ENCODE measurements around the gene CACNA1D. TPM values are rescaled to one million over a fixed set of nuclear protein-coding genes. Genes with fewer than 3 reads are reported as not detected.

Gene CACNA1D
- total RNA-seq, 1 experiment from 2014 or later, result 1.1 TPM

GRCh38 chr3:53510508-53510907 is 16.1 kb downstream of the CACNA1D start (continued):
- TF ChIP-seq CTCF (IDR thresholded peaks at IDR 0.05 in 2 of 3, conservative IDR thresholded peaks at IDR 0.05 in 1 of 3; ENCODE audit: borderline replicate concordance in 1 of 3, insufficient read depth in 1 of 3, low read depth in 2 of 3, low read length in 2 of 3), result no peak
- no peak for TF ChIP-seq SP1 (IDR thresholded peaks at IDR 0.05; ENCODE audit: low read depth)
- TF ChIP-seq JUND (IDR thresholded peaks at IDR 0.05), result no peak
- TF ChIP-seq SRF (IDR thresholded peaks at IDR 0.05; ENCODE audit: low read depth), result no peak
- TF ChIP-seq EZH2phosphoT487 (IDR thresholded peaks at IDR 0.05; ENCODE audit: borderline replicate concordance), result no peak

GRCh38 chr3:53511246-53511645 is 16.8 kb downstream of the CACNA1D start:
- no TSS peak for BruUV-seq (replicated peaks)
- no peak overlapping the region for H3K4me3 ChIP-seq (replicated peaks in 1 of 2; ENCODE audit: low read depth in 1 of 2, low read length in 2 of 2)
- no peak for ATAC-seq
- H3K9ac ChIP-seq (ENCODE audit: low read length), result no peak overlapping the region
- no peaks in the 10 kb centered on the region for H3K9me2 ChIP-seq (ENCODE audit: insufficient read depth)
- CTCF ChIA-PET, result interaction anchor here (2.9 kb wide), 1 partner anchor 9 kb away, joined by 10 read pairs; no protein-coding TSS in a partner anchor
- no peak overlapping the region for H3K27ac ChIP-seq (ENCODE audit: low read depth, low read length)
- H3K4me2 ChIP-seq (ENCODE audit: low read length), result no peak overlapping the region
- TF ChIP-seq ELF1 (IDR thresholded peaks at IDR 0.05; ENCODE audit: borderline replicate concordance, low read depth) (no peak), ATF3 (IDR thresholded peaks at IDR 0.05) (no peak), SIN3A (IDR thresholded peaks at IDR 0.05; ENCODE audit: low read depth) (no peak), FOSL1 (IDR thresholded peaks at IDR 0.05; ENCODE audit: low read depth) (no peak), SRF (IDR thresholded peaks at IDR 0.05; ENCODE audit: low read depth) (no peak), RAD21 (IDR thresholded peaks at IDR 0.05; ENCODE audit: low read depth) (no peak), CTCF (IDR thresholded peaks at IDR 0.05 in 2 of 3, conservative IDR thresholded peaks at IDR 0.05 in 1 of 3; ENCODE audit: borderline replicate concordance in 1 of 3, insufficient read depth in 1 of 3, low read depth in 2 of 3, low read length in 2 of 3) (no peak), ZNF274 (IDR thresholded peaks at IDR 0.05; ENCODE audit: low read depth, low read length) (no peak)
- intact Hi-C loops (cut with micrococcal nuclease), result no loop called here
- no peaks in the 10 kb centered on the region for H3K4me1 ChIP-seq (ENCODE audit: control insufficient read depth in 1 of 2, insufficient read depth in 2 of 2, low read length in 2 of 2)
- no peaks in the 10 kb centered on the region for H3K36me3 ChIP-seq (ENCODE audit: control insufficient read depth in 1 of 2, insufficient read depth in 2 of 2, low read length in 2 of 2)
- no peaks in the 10 kb centered on the region for H4K20me1 ChIP-seq (ENCODE audit: insufficient read depth)
- no peak for DNase-seq (ENCODE audit: low read depth, low spot score)
- no peak overlapping the region for H2AFZ ChIP-seq (ENCODE audit: low read depth, low read length, poor library complexity, severe bottlenecking)
- H3K9me3 ChIP-seq (ENCODE audit: control insufficient read depth in 1 of 2, insufficient read depth in 1 of 2, low read depth in 1 of 2, low read length in 2 of 2), result no peaks in the 10 kb centered on the region
- H3K27me3 ChIP-seq (ENCODE audit: insufficient read depth, low read length), result peaks cover 14% of the 10 kb centered on the region
- POLR2A ChIA-PET, result no interaction called here
- H3K79me2 ChIP-seq (ENCODE audit: insufficient read depth, low read length), result no peaks in the 10 kb centered on the region
- RAD21 ChIA-PET (ENCODE audit: low non-redundant PET in 1 of 2, low total read pairs in 2 of 2, uncharacterized antibody in 2 of 2, unreplicated experiment in 2 of 2), result no interaction called here

All from HCT116 (cell line).